Calu3 (cell line): Measurements from ENCODE around the gene PRKN. TPM values are rescaled to one million over a fixed set of nuclear protein-coding genes. Genes with fewer than 3 reads are reported as not detected.
A peak's percentile ranks its signal among the peaks of the same experiment; 100 is the strongest.

Experiments
- BruUV-seq: library from RNA; stranded (reverse); fragments of 400-500 nt; replicated peaks from 2 replicates; lab custom pipeline; 2021; lab: Mats Ljungman, UMichigan
- CTCF ChIA-PET: fragments of 300-600 bp; sonication (Branson Sonifier 250); formaldehyde crosslinking; loops from one replicate; lab custom pipeline; 2022; ENCODE audit warnings: antibody characterized with exemption; lab: Charles Lee
- DNase-seq: peaks from one replicate; pipeline ENCODE4 v3.0.0; 2022
- H3K27ac Mint-ChIP-seq: one replicate; pipeline ENCODE4 v1.8.0; 2022; ENCODE audit warnings: mixed read lengths; ENCODE audit not compliant: unreplicated experiment
- H3K27me3 Mint-ChIP-seq: one replicate; pipeline ENCODE4 v1.8.0; 2022; ENCODE audit warnings: mixed read lengths; ENCODE audit not compliant: unreplicated experiment
- H3K36me3 Mint-ChIP-seq: one replicate; pipeline ENCODE4 v1.8.0; 2022; ENCODE audit warnings: mild to moderate bottlenecking, moderate library complexity, mixed read lengths; ENCODE audit not compliant: insufficient read depth, unreplicated experiment
- H3K4me1 Mint-ChIP-seq: one replicate; pipeline ENCODE4 v1.8.0; 2022; ENCODE audit warnings: mild to moderate bottlenecking, low read depth, mixed read lengths; ENCODE audit not compliant: unreplicated experiment
- H3K4me3 Mint-ChIP-seq: one replicate; pipeline ENCODE4 v1.8.0; 2022; ENCODE audit warnings: mild to moderate bottlenecking, low read depth, moderate library complexity, mixed read lengths; ENCODE audit not compliant: unreplicated experiment
- H3K9me3 Mint-ChIP-seq: one replicate; pipeline ENCODE4 v1.8.0; 2022; ENCODE audit warnings: low read depth, mixed read lengths; ENCODE audit not compliant: unreplicated experiment
- CTCF ChIP-seq: fragments of 200-600 bp; IDR thresholded peaks from one replicate; pipeline ENCODE4 v1.8.0; 2022; ENCODE audit warnings: antibody characterized with exemption; ENCODE audit not compliant: unreplicated experiment
- intact Hi-C: fragments of 100-400 bp; cut with micrococcal nuclease; formaldehyde crosslinking; loops from one replicate; pipeline ENCODE4 v1.10.0; 2022; ENCODE audit not compliant: unreplicated experiment
- total RNA-seq: library from RNA; stranded (reverse); gene quantifications from 2 replicates; pipeline ENCODE4 v1.2.3, GENCODE V29; 2022

The PRKN gene
- total RNA-seq, 1 experiment from 2014 or later = 3.8 TPM

GRCh38 chr6:162029873-162030576 lies 697.5 kb downstream of the PRKN start:
- Mint-ChIP-seq H3K4me3 (no peak overlapping the region), H3K36me3 (no peaks in the 10 kb centered on the region), H3K27ac (no peak overlapping the region), H3K9me3 (no peaks in the 10 kb centered on the region), H3K4me1 (peaks cover 13% of the 10 kb centered on the region), H3K27me3 (no peaks in the 10 kb centered on the region)
- no TSS peak for BruUV-seq
- DNase-seq = no peak
- TF ChIP-seq CTCF = no peak
- CTCF ChIA-PET = interaction anchor here (0.6 kb wide), 1 partner anchor 45 kb away, joined by 3 read pairs; no protein-coding TSS in a partner anchor
- intact Hi-C loops = no loop called here

- BruUV-seq = no TSS peak
- intact Hi-C loops = no loop called here
- CTCF ChIA-PET = no interaction called here
- Mint-ChIP-seq H3K27ac (no peak overlapping the region), H3K4me3 (no peak overlapping the region), H3K36me3 (no peaks in the 10 kb centered on the region), H3K27me3 (no peaks in the 10 kb centered on the region), H3K9me3 (no peaks in the 10 kb centered on the region), H3K4me1 (peaks cover 13% of the 10 kb centered on the region)
- peak; percentile 3 for DNase-seq
- TF ChIP-seq CTCF = no peak
Observed at GRCh38 chr6:162026843-162027242, 700.7 kb downstream of the PRKN start.

- BruUV-seq = no TSS peak
- no peak for TF ChIP-seq CTCF
- no peak overlapping the region for H3K27ac Mint-ChIP-seq
- no peak overlapping the region for H3K4me3 Mint-ChIP-seq
- DNase-seq = no peak
- H3K27me3 Mint-ChIP-seq = no peaks in the 10 kb centered on the region
- no peaks in the 10 kb centered on the region for H3K9me3 Mint-ChIP-seq
- intact Hi-C loops = no loop called here
- no peaks in the 10 kb centered on the region for H3K36me3 Mint-ChIP-seq
- peaks cover 13% of the 10 kb centered on the region for H3K4me1 Mint-ChIP-seq
- CTCF ChIA-PET = no interaction called here
Observed at GRCh38 chr6:162026031-162026430, 701.5 kb downstream of the PRKN start.

GRCh38 chr6:162019349-162019748 lies 708.2 kb downstream of the PRKN start:
- no peaks in the 10 kb centered on the region for H3K9me3 Mint-ChIP-seq
- H3K36me3 Mint-ChIP-seq = no peaks in the 10 kb centered on the region
- no peak for TF ChIP-seq CTCF
- CTCF ChIA-PET = no interaction called here
- intact Hi-C loops = no loop called here
- BruUV-seq = no TSS peak
- DNase-seq = no peak
- no peaks in the 10 kb centered on the region for H3K4me1 Mint-ChIP-seq
- no peak overlapping the region for H3K27ac Mint-ChIP-seq
- no peak overlapping the region for H3K4me3 Mint-ChIP-seq
- no peaks in the 10 kb centered on the region for H3K27me3 Mint-ChIP-seq
